ENCODE results near the gene ADAMTS9. TPM values are rescaled to one million over a fixed set of nuclear protein-coding genes. Genes with fewer than 3 reads are reported as not detected.

The ADAMTS9 gene
- polyA plus RNA-seq, 2 of the 4 experiments (the other 2 are of a cell fraction), result 0.34 to 1.1 TPM

DNA sequence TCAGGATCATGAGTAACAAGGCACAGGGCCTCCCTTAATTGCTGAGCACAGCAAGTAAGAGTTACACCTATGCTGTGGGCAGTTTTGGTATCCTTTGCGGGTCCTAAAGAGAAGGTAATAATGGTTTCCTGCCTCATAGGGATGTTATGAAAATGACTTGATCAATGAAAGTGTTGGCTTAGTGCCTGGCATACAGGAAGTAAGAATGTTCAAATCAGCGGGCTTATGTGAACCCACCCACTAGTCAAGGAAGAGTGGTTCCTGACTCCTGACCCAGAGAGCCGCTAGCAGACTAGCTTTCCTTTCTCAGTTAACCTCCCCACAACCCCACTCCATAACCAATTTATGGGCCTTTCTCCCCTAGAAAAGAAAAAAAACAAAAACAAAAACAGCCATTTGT is 5.2 kb upstream of the ADAMTS9 start:
- FAIRE-seq (no peak), ATAC-seq (no peak), DNase-seq (ENCODE audit: low read depth in 1 of 2, low spot score in 1 of 2) (no peak)
- Histone ChIP-seq H3K9me3 (no peaks in the 10 kb centered on the region), H3K4me1 (no peaks in the 10 kb centered on the region), H3K4me3 (no peak overlapping the region), H3K27ac (no peak overlapping the region), H3K4me2 (no peak overlapping the region)
- no peak for TF ChIP-seq HES2 (IDR thresholded peaks at IDR 0.05)
- TF ChIP-seq KDM5A (IDR thresholded peaks at IDR 0.05), result no peak
- no peak for TF ChIP-seq CHD2 (IDR thresholded peaks at IDR 0.05; ENCODE audit: low read length, partially characterized antibody)
- TF ChIP-seq HOXB5 (CRISPR knock-in tag; IDR thresholded peaks at IDR 0.05), result no peak
- no peak for TF ChIP-seq RFX5 (IDR thresholded peaks at IDR 0.05)
- TF ChIP-seq, protein P1, sequence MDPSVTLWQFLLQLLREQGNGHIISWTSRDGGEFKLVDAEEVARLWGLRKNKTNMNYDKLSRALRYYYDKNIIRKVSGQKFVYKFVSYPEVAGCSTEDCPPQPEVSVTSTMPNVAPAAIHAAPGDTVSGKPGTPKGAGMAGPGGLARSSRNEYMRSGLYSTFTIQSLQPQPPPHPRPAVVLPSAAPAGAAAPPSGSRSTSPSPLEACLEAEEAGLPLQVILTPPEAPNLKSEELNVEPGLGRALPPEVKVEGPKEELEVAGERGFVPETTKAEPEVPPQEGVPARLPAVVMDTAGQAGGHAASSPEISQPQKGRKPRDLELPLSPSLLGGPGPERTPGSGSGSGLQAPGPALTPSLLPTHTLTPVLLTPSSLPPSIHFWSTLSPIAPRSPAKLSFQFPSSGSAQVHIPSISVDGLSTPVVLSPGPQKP (IDR thresholded peaks at IDR 0.05; ENCODE audit: low read depth, low read length), result no peak
- no peak for TF ChIP-seq FOSB (CRISPR knock-in tag; IDR thresholded peaks at IDR 0.05)
- 71% methylated on average over 3 of the region's 3 CpGs for WGBS (ENCODE audit: missing lambda C conversion rate)
- CTCF ChIA-PET, result no interaction called here
- POLR2A ChIA-PET, result no interaction called here

DNA sequence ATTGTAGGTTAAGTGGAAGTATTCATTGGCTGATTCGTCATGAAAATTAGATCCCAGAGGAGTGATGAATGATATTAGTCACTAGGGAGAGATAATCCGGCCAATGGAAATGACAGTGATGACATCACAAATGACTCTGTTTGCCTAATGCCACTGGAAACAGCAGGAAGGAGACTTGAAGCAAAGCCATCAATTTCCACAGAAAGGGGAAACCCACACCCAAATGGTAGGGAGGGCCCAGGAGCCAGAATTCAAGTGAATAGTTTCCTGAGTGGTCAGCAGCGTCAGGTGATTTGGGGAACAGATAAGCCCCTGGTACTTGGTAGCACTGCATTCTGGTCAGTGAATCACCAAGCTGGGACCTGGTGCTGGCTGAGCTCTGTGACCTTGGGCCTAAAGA is 3.3 kb upstream of the ADAMTS9 start:
- Histone ChIP-seq H3K4me2 (no peak overlapping the region), H3K9me3 (no peaks in the 10 kb centered on the region), H3K27ac (no peak overlapping the region), H3K4me1 (peaks cover 8% of the 10 kb centered on the region; the same call in 2 of the 3 replicates), H3K4me3 (no peak overlapping the region)
- TF ChIP-seq CBX8 (IDR thresholded peaks at IDR 0.05) (no peak), JUN (IDR thresholded peaks at IDR 0.05) (no peak), MYC (IDR thresholded peaks at IDR 0.05; ENCODE audit: borderline replicate concordance, low read length) (no peak), PHF8 (IDR thresholded peaks at IDR 0.05; ENCODE audit: borderline replicate concordance, low read depth) (no peak), KDM5A (IDR thresholded peaks at IDR 0.05) (no peak), GATA3 (IDR thresholded peaks at IDR 0.05; ENCODE audit: borderline replicate concordance) (no peak)
- TF ChIP-seq, protein P2, sequence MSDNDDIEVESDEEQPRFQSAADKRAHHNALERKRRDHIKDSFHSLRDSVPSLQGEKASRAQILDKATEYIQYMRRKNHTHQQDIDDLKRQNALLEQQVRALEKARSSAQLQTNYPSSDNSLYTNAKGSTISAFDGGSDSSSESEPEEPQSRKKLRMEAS (IDR thresholded peaks at IDR 0.05), result no peak
- FAIRE-seq (no peak), DNase-seq (ENCODE audit: low read depth in 1 of 2, low spot score in 1 of 2) (no peak), ATAC-seq (no peak)
- ChIA-PET CTCF (no interaction called here), POLR2A (no interaction called here)
- WGBS (ENCODE audit: missing lambda C conversion rate), result 22% methylated on average over 3 of the region's 3 CpGs

DNA sequence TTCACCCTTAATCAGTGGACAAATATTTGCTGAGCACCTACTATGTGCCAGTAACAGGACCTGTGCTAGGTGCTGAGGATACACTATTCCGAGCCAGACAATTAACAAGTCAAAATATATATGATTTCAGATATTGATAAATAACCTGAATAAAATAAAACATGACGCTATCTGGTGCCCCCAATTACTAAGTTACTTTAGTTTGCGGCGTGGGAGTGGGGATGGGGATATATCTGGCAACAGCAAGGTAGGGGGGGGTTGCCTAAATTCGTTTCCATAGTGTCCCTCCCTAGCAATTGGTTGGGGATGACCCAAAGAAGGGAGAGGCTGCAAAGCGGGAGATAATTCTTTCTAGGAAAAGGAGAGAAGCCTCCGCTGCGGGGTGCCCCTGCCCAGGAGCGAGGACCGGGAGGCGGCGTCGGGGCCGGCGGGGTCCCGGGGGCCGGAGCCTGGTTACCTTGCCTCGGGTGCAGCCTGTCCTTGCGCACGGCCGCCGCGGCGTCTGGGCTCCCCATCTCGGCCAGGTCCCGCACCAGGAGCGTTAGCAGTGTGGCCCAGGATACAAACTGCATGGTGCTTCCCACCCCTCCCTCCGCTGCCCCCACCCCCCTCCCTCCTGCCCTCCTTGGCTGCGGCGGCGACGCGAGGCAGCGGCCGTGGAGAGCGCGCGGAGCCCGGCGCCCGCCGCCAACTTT is 567 bp downstream of the ADAMTS9 start:
- DNase-seq (ENCODE audit: low read depth in 1 of 2, low spot score in 1 of 2), result peak in 1 of 2 experiments; percentile 0
- FAIRE-seq, result no peak
- H3K4me1 ChIP-seq, result peaks cover 8% of the 10 kb centered on the region; the same call in 2 of the 3 replicates
- no peaks in the 10 kb centered on the region for H3K9me3 ChIP-seq
- TF ChIP-seq EHMT2 (IDR thresholded peaks at IDR 0.05; ENCODE audit: low read depth) (no peak), CEBPB (IDR thresholded peaks at IDR 0.05) (no peak), ZFP36 (IDR thresholded peaks at IDR 0.05; ENCODE audit: borderline replicate concordance, partially characterized antibody) (no peak), CHD4 (IDR thresholded peaks at IDR 0.05; ENCODE audit: borderline replicate concordance) (no peak), POLR2AphosphoS2 (conservative IDR thresholded peaks at IDR 0.05; ENCODE audit: low read length) (no peak), ZC3H11A (IDR thresholded peaks at IDR 0.05) (no peak)
- peak; percentile 5 to 9; a peak in 3 of 6 replicates for ATAC-seq
- H3K4me3 ChIP-seq, result peak overlapping the region; percentile 47
- POLR2A ChIA-PET, result interaction anchor here (0.6 kb wide), 1 partner anchor 28 kb away, joined by 3 read pairs; no protein-coding TSS in a partner anchor
- peak overlapping the region; percentile 80 for H3K4me2 ChIP-seq
- peak overlapping the region in 1 of 2 experiments; percentile 64; a peak in 2 of 6 replicates for H3K27ac ChIP-seq
- WGBS (ENCODE audit: missing lambda C conversion rate), result 10% methylated on average over 6 of the region's 42 CpGs
- CTCF ChIA-PET, result no interaction called here

GRCh38 chr3:64686446-64686908 is 1.3 kb downstream of the ADAMTS9 start:
- peak; percentile 47 to 57; a peak in 5 of 6 replicates for ATAC-seq
- Histone ChIP-seq H3K4me3 (peak overlapping the region; percentile 47), H3K4me1 (peaks cover 8% of the 10 kb centered on the region; the same call in 2 of the 3 replicates), H3K27ac (peak overlapping the region; percentile 13 to 55; a peak in 3 of 6 replicates), H3K9me3 (no peaks in the 10 kb centered on the region), H3K4me2 (peak overlapping the region; percentile 80)
- no peak for FAIRE-seq
- peak; percentile 14 to 35 for DNase-seq (ENCODE audit: low read depth in 1 of 2, low spot score in 1 of 2)
- ChIA-PET CTCF (no interaction called here), POLR2A (no interaction called here)
- 2% methylated on average over 26 of the region's 31 CpGs for WGBS (ENCODE audit: missing lambda C conversion rate)
- TF ChIP-seq FOXS1 (CRISPR knock-in tag; IDR thresholded peaks at IDR 0.05), result no peak
- no peak for TF ChIP-seq HOXB13 (CRISPR knock-in tag; IDR thresholded peaks at IDR 0.05; ENCODE audit: low read depth)
- TF ChIP-seq, protein P1 (IDR thresholded peaks at IDR 0.05; ENCODE audit: low read depth, low read length), result no peak
- no peak for TF ChIP-seq RCOR1 (IDR thresholded peaks at IDR 0.05; ENCODE audit: low read depth, low read length)
- TF ChIP-seq, protein P3, sequence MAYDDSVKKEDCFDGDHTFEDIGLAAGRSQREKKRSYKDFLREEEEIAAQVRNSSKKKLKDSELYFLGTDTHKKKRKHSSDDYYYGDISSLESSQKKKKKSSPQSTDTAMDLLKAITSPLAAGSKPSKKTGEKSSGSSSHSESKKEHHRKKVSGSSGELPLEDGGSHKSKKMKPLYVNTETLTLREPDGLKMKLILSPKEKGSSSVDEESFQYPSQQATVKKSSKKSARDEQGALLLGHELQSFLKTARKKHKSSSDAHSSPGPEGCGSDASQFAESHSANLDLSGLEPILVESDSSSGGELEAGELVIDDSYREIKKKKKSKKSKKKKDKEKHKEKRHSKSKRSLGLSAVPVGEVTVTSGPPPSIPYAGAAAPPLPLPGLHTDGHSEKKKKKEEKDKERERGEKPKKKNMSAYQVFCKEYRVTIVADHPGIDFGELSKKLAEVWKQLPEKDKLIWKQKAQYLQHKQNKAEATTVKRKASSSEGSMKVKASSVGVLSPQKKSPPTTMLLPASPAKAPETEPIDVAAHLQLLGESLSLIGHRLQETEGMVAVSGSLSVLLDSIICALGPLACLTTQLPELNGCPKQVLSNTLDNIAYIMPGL (CRISPR knock-in tag; IDR thresholded peaks at IDR 0.05; ENCODE audit: borderline replicate concordance), result no peak
- no peak for TF ChIP-seq TFCP2L1 (CRISPR knock-in tag; IDR thresholded peaks at IDR 0.05)
- no peak for TF ChIP-seq CHD2 (IDR thresholded peaks at IDR 0.05; ENCODE audit: low read length, partially characterized antibody)
- TF ChIP-seq KDM1A (IDR thresholded peaks at IDR 0.05; ENCODE audit: low read depth), result no peak
- no peak for TF ChIP-seq POLR2A (IDR thresholded peaks at IDR 0.05; ENCODE audit: low read length)
